ENCODE data around the gene DOCK7.
"Not testable (repeated sequence)": the region's sequence is repeated elsewhere in the genome, so short reads cannot be mapped to it uniquely, and the experiment has no call there.

DNA sequence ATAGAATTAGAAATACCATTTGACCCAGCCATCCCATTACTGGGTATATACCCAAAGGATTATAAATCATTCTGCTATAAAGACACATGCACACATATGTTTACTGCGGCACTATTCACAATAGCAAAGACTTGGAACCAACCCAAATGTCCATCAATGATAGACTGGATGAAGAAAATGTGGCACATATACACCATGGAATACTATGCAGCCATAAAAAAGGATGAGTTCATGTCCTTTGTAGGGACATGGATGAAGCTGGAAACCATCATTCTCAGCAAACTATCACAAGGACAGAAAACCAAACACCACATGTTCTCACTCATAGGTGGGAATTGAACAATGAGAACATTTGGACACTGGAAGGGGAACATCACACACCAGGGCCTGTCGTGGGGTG lies 7.2 kb downstream of the DOCK7 start:
- TF ChIP-seq, protein P1, sequence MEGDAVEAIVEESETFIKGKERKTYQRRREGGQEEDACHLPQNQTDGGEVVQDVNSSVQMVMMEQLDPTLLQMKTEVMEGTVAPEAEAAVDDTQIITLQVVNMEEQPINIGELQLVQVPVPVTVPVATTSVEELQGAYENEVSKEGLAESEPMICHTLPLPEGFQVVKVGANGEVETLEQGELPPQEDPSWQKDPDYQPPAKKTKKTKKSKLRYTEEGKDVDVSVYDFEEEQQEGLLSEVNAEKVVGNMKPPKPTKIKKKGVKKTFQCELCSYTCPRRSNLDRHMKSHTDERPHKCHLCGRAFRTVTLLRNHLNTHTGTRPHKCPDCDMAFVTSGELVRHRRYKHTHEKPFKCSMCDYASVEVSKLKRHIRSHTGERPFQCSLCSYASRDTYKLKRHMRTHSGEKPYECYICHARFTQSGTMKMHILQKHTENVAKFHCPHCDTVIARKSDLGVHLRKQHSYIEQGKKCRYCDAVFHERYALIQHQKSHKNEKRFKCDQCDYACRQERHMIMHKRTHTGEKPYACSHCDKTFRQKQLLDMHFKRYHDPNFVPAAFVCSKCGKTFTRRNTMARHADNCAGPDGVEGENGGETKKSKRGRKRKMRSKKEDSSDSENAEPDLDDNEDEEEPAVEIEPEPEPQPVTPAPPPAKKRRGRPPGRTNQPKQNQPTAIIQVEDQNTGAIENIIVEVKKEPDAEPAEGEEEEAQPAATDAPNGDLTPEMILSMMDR (conservative IDR thresholded peaks at IDR 0.05) = not testable (repeated sequence)
- not testable (repeated sequence) for TF ChIP-seq ZFX (IDR thresholded peaks at IDR 0.05)
